Uterine smooth muscle cell (primary cell): ENCODE measurements around the gene GRM3. TPM values are rescaled to one million over a fixed set of nuclear protein-coding genes. Genes with fewer than 3 reads are reported as not detected.

Source experiments
- total RNA-seq: library from RNA; depleted of rRNA; stranded (reverse); fragments of >200 nt; gene quantifications from 2 replicates; pipeline ENCODE4 v1.2.3, GENCODE V29; 2014

The GRM3 gene
- not detected in 2 replicates for total RNA-seq

DNA sequence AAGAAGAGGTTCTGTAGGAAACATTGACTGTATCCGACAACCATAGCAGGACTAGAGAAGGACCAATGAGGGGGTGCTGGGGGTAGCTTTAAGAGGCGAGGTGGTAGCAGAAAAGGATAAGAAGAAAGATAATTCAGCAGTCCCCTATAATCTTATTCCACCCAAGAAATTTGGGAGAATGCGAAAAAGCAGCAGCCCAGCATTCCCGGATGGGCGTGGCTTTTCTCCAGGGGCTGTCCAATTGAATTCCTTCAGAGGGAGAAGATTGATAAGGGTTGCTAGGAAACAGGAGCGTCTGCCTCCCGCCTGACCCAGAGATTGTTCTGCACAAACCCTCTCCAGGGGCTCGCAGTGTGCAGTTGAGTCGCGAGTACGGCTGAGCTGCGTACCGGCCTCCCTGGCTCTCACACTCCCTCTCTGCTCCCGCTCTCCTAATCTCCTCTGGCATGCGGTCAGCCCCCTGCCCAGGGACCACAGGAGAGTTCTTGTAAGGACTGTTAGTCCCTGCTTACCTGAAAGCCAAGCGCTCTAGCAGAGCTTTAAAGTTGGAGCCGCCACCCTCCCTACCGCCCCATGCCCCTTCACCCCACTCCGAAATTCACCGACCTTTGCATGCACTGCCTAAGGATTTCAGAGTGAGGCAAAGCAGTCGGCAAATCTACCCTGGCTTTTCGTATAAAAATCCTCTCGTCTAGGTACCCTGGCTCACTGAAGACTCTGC lies at the start of gene GRM3:
TSS of gene GRM3 (plus strand) at position 349 of the 721 bp plus-strand sequence. CDS start 121,237 bp downstream, outside the sequence.

